HepG2 (cell line): ENCODE data around the gene RIMS3. TPM values are rescaled to one million over a fixed set of nuclear protein-coding genes. Genes with fewer than 3 reads are reported as not detected.
A peak's percentile ranks its signal among the peaks of the same experiment; 100 is the strongest.

Experiments
- ATAC-seq: fragments of 200-7000 bp; cut with Tn5 transposase; 3 replicates; pipeline ENCODE4 v1.9.1; 2020; ENCODE audit warnings: mild to moderate bottlenecking, moderate library complexity
- BruUV-seq: library from RNA; stranded (reverse); fragments of 400-500 nt; replicated peaks from 2 replicates; lab custom pipeline; 2021; lab: Mats Ljungman, UMichigan
- CTCF ChIA-PET: fragments of 300-600 bp; formaldehyde crosslinking; extraction: SDS; loops from one replicate; lab custom pipeline; 2021; ENCODE audit warnings: low total read pairs, inconsistent platforms, low intra/inter-chr PET ratio; lab: Yijun Ruan, JAX
- POLR2A ChIA-PET: fragments of 350-600 bp; sonication (Branson Sonifier 250); formaldehyde crosslinking; loops from one replicate; lab custom pipeline; 2020; ENCODE audit warnings: antibody characterized with exemption, inconsistent platforms; lab: Yijun Ruan, JAX
- DNase-seq: peaks from one replicate; pipeline ENCODE4 v3.0.0-alpha.2; 2015; ENCODE audit warnings: low spot score
- FAIRE-seq: peaks from 3 replicates; lab custom pipeline; 2011; peaks lifted over from hg19 to GRCh38; lab: Jason Lieb, UNC
- H2AFZ ChIP-seq: one replicate; pipeline ENCODE4 v1.6.1; 2011; ENCODE audit warnings: low read length, inconsistent platforms
- H3K27ac ChIP-seq: fragments of 300-600 bp; 3 replicates; pipeline ENCODE4 v1.8.0; 2011; ENCODE audit warnings: mixed run types, mild to moderate bottlenecking, mixed read lengths, low read length, inconsistent platforms; ENCODE audit not compliant: insufficient read depth; ENCODE audit errors: extremely low read length
- H3K27me3 ChIP-seq, 2 experiments: fragments of 200-600 bp in 1 of 2; 2 replicates in 1 of 2; 3 replicates in 1 of 2; pipeline versions ENCODE4 v1.6.0 to v1.8.0; 2011; ENCODE audit warnings: low read length in 2 of 2, mild to moderate bottlenecking in 2 of 2, moderate library complexity in 2 of 2, inconsistent platforms in 1 of 2; ENCODE audit not compliant: insufficient read depth in 2 of 2, control insufficient read depth in 1 of 2
- H3K36me3 ChIP-seq, 2 experiments: fragments of 200-600 bp in 1 of 2; replicated peaks in 1 of 2; 2 replicates in 1 of 2; 3 replicates in 1 of 2; pipeline versions ENCODE4 v1.5.1 to v1.8.0; 2011; ENCODE audit warnings: low read length in 2 of 2, inconsistent platforms in 1 of 2; ENCODE audit not compliant: insufficient read depth in 2 of 2, control insufficient read depth in 1 of 2
- H3K4me1 ChIP-seq: 2 replicates; pipeline ENCODE4 v1.5.1; 2012; ENCODE audit warnings: low read length, inconsistent platforms; ENCODE audit not compliant: insufficient read depth
- H3K4me2 ChIP-seq: 2 replicates; pipeline ENCODE4 v1.6.0; 2011; ENCODE audit warnings: low read depth, low read length, inconsistent platforms
- H3K4me3 ChIP-seq, 3 experiments: fragments of 200-600 bp in 1 of 3; sonication (generic), shearing (Covaris generic) in 1 of 3; replicated peaks in 1 of 3; 2 replicates each; pipeline ENCODE4 v1.5.1; 2011 to 2016; ENCODE audit warnings: low read length in 3 of 3, inconsistent platforms in 2 of 3, low read depth in 2 of 3, mild to moderate bottlenecking in 2 of 3, control low read depth in 1 of 3, mixed read lengths in 1 of 3; ENCODE audit not compliant: insufficient read depth in 1 of 3
- H3K79me2 ChIP-seq: one replicate; pipeline ENCODE4 v1.6.1; 2011; ENCODE audit warnings: low read length, inconsistent platforms; ENCODE audit not compliant: insufficient read depth
- H3K9ac ChIP-seq: 2 replicates; pipeline ENCODE4 v1.6.0; 2011; ENCODE audit warnings: mild to moderate bottlenecking, low read depth, low read length, inconsistent platforms; ENCODE audit not compliant: insufficient read depth
- H3K9me3 ChIP-seq: 2 replicates; pipeline ENCODE4 v1.5.1; 2012; ENCODE audit warnings: mild to moderate bottlenecking, low read length
- H4K20me1 ChIP-seq: 2 replicates; pipeline ENCODE4 v1.6.0; 2011; ENCODE audit warnings: inconsistent platforms, mild to moderate bottlenecking, low read length, moderate library complexity; ENCODE audit not compliant: insufficient read depth
- GTF2F1 ChIP-seq: fragments of 150-350 bp; IDR thresholded peaks from 2 replicates; pipeline ENCODE4 v1.6.1; 2014; ENCODE audit warnings: low read length
- KDM5A ChIP-seq: fragments of 200-600 bp; sonication (generic); IDR thresholded peaks from 2 replicates; pipeline ENCODE4 v1.7.0; 2018; ENCODE audit warnings: antibody characterized with exemption, mild to moderate bottlenecking, low read length, borderline replicate concordance
- SIX4 ChIP-seq: sonication (generic); formaldehyde crosslinking; IDR thresholded peaks from 2 replicates; pipeline ENCODE4 v1.4.0; 2020; ENCODE audit warnings: missing genetic modification reagents
- SSRP1 ChIP-seq: IDR thresholded peaks from 2 replicates; pipeline ENCODE4 v1.6.1; 2016; ENCODE audit warnings: control low read depth
- ZNF180 ChIP-seq: sonication (generic); formaldehyde crosslinking; IDR thresholded peaks from 2 replicates; pipeline ENCODE4 v1.4.0; 2020; ENCODE audit warnings: low read depth, missing genetic modification reagents, borderline replicate concordance
- ZNF607 ChIP-seq: sonication (generic); formaldehyde crosslinking; IDR thresholded peaks from 2 replicates; pipeline ENCODE4 v1.5.1; 2020; ENCODE audit warnings: missing genetic modification reagents, mild to moderate bottlenecking, borderline replicate concordance
- ZNF652 ChIP-seq: IDR thresholded peaks from 2 replicates; pipeline ENCODE4 v1.6.1; 2016; ENCODE audit warnings: low read depth, borderline replicate concordance
- WGBS: methylation state at CpG from one replicate; pipeline ENCODE4 v1.1.6; 2017; ENCODE audit warnings: low lambda C conversion rate; 5-methylcytosine and 5-hydroxymethylcytosine counted together
- in situ Hi-C: cut with HindIII; loops from 2 replicates; pipeline ENCODE4 v1.10.0; 2017; ENCODE audit warnings: low pct_unique_long_range_greater_than_20kb; ENCODE audit not compliant: extremely low pct_ligation_motif_present
- intact Hi-C: fragments of 100-400 bp; cut with micrococcal nuclease; formaldehyde crosslinking; loops from one replicate; pipeline ENCODE4 v1.10.0; 2022; ENCODE audit not compliant: unreplicated experiment
- polyA plus RNA-seq, 8 experiments: library from polyadenylated mRNA; depleted of rRNA in 3 of 8; stranded (reverse) in 7 of 8; unstranded in 1 of 8; fragments of >200 nt; fragmentation: Illumina TruSeq in 4 of 8; extraction: Trizol in 4 of 8; gene quantifications; 2 replicates each; pipeline versions ENCODE4 v1.2.1 to v1.2.3, GENCODE V29; 2011 to 2016; ENCODE audit warnings: low read depth in 4 of 8, missing spikeins in 1 of 8, mixed read lengths in 1 of 8; ENCODE audit not compliant: insufficient read depth in 1 of 8
- total RNA-seq, 5 experiments: library from RNA; depleted of rRNA; stranded (reverse); fragments of >200 nt; fragmentation: Illumina TruSeq; extraction: Trizol; gene quantifications; 2 replicates each; pipeline ENCODE4 v1.2.3, GENCODE V29; 2016; ENCODE audit warnings: low read depth in 1 of 5
- TF ChIP-seq, protein P1 (sequence below): sonication (generic); formaldehyde crosslinking; IDR thresholded peaks from 2 replicates; pipeline ENCODE4 v1.9.0; 2022; ENCODE audit warnings: missing genetic modification reagents, mild to moderate bottlenecking, borderline replicate concordance
- TF ChIP-seq, protein P2 (sequence below), 2 experiments: sonication (generic) in 1 of 2; formaldehyde crosslinking in 1 of 2; IDR thresholded peaks; 2 replicates each; pipeline versions ENCODE4 v1.6.1 to v1.9.0; 2014 to 2022; ENCODE audit warnings: antibody characterized with exemption in 1 of 2, borderline replicate concordance in 1 of 2, inconsistent platforms in 1 of 2, low read depth in 1 of 2, missing genetic modification reagents in 1 of 2

The RIMS3 gene
- total and polyA plus RNA-seq, 2 of the 13 experiments (the other 11 are each of a cell fraction or from before 2014, with no cell fraction given) = 2.1 to 5.4 TPM

DNA sequence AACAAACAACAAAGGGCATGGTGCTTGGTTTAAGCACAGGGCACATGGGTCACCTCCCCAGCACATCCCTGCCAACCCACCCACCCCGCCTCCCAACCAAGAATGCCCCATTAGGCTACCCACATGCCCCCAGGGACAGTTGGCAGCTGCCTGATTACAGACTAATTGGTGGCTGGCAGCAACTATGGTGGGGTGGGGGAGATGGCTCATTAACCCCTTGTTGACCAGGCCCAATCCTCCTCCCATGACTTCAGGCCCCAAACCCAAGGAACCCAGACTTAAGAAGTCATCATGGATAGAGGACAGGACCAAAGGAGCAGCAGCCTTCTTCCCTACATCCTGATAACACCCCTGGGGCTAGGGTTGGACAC, 1.3 kb downstream of the RIMS3 start:
- no TSS peak for BruUV-seq
- DNase-seq = no peak
- no peaks in the 10 kb centered on the region; a peak in 2 of 5 replicates for H3K27me3 ChIP-seq
- H4K20me1 ChIP-seq = no peaks in the 10 kb centered on the region
- ATAC-seq = no peak
- no peak overlapping the region for H3K4me3 ChIP-seq
- no peaks in the 10 kb centered on the region for H3K9me3 ChIP-seq
- H3K4me1 ChIP-seq = peaks cover 47% of the 10 kb centered on the region
- in situ Hi-C loops = loop anchor here (10.0 kb wide), 1 partner anchor 49 kb away; no protein-coding TSS in a partner anchor
- no peak for FAIRE-seq
- no CpG with 5 or more reads among the region's 1 CpG for WGBS
- no peaks in the 10 kb centered on the region for H3K36me3 ChIP-seq
- H3K79me2 ChIP-seq = no peaks in the 10 kb centered on the region
- no peak overlapping the region for H2AFZ ChIP-seq
- H3K4me2 ChIP-seq = no peak overlapping the region; the same call in 1 of the 2 replicates
- ChIA-PET CTCF (no interaction called here), POLR2A (interaction anchor here (1.9 kb wide), 1 partner anchor 27 kb away, joined by 12 read pairs; the partner anchor contains the start of gene NFYC)
- TF ChIP-seq ZNF607 (CRISPR knock-in tag) = no peak
- no peak for TF ChIP-seq ZNF180 (CRISPR knock-in tag)
- TF ChIP-seq ZNF652 = peak; percentile 66
- TF ChIP-seq GTF2F1 = no peak
- intact Hi-C loops = no loop called here
- H3K9ac ChIP-seq = no peak overlapping the region
- no peak overlapping the region for H3K27ac ChIP-seq

DNA sequence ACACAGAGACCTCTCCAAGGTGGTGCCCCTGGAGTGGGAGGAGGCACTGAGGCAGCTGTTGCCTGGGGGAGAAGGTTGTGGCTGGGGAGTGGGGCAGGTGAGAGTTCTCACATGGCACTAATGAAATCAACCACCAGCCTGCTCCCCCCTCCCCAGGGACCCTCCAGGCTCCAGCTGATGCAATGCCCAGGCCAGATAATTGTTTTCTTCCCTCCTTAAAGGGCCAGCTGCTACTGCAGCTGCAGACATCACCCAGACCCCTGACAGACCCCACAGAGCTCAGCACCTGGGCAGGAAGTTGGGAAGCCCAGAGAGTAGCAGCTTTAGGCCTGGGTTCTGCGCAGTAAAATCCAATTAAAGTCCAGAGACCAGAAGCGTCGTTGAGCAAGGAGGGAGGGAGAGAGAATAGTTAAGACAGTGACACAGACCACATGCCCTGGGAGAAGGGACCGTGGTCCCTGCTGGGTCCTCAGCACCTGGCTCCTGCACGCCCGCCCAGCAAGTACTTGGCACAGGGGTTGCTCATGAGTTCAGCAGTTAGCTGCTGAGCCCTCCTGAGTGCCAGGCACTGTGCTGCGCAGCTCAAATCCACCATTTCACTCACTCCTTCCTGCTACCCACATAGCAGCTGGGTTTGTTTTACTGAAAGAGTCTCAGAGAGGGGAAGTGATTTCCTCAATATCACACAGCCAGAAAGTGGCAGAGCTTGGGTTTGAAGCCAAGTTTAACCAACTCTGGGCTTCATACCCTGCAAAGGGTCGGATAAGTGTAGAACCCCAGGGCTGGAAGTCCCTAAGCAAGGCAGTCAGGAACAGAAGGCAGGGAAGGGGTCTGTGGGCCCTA, 1.9 kb downstream of the RIMS3 start:
- POLR2A ChIA-PET = no interaction called here
- H3K9me3 ChIP-seq = no peaks in the 10 kb centered on the region
- ATAC-seq (no peak), DNase-seq (no peak), FAIRE-seq (no peak)
- intact Hi-C loops = no loop called here
- H4K20me1 ChIP-seq = no peaks in the 10 kb centered on the region
- H3K27ac ChIP-seq = no peak overlapping the region
- CTCF ChIA-PET = no interaction called here
- no peaks in the 10 kb centered on the region for H3K79me2 ChIP-seq
- H3K27me3 ChIP-seq = no peaks in the 10 kb centered on the region; a peak in 2 of 5 replicates
- no peak overlapping the region for H3K9ac ChIP-seq
- no peaks in the 10 kb centered on the region for H3K36me3 ChIP-seq
- no peak overlapping the region for H3K4me2 ChIP-seq
- no peak overlapping the region for H3K4me3 ChIP-seq
- H2AFZ ChIP-seq = no peak overlapping the region
- 81% methylated on average over 8 of the region's 8 CpGs for WGBS
- peaks cover 53% of the 10 kb centered on the region for H3K4me1 ChIP-seq
- BruUV-seq = no TSS peak
- in situ Hi-C loops = loop anchor here (10.0 kb wide), 1 partner anchor 49 kb away; no protein-coding TSS in a partner anchor
- TF ChIP-seq SSRP1 (CRISPR knock-in tag) (no peak), SIX4 (CRISPR knock-in tag) (no peak), KDM5A (no peak)
- TF ChIP-seq, protein P1, sequence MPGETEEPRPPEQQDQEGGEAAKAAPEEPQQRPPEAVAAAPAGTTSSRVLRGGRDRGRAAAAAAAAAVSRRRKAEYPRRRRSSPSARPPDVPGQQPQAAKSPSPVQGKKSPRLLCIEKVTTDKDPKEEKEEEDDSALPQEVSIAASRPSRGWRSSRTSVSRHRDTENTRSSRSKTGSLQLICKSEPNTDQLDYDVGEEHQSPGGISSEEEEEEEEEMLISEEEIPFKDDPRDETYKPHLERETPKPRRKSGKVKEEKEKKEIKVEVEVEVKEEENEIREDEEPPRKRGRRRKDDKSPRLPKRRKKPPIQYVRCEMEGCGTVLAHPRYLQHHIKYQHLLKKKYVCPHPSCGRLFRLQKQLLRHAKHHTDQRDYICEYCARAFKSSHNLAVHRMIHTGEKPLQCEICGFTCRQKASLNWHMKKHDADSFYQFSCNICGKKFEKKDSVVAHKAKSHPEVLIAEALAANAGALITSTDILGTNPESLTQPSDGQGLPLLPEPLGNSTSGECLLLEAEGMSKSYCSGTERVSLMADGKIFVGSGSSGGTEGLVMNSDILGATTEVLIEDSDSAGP (CRISPR knock-in tag) = peak; percentile 36; the same call in 1 of the 2 replicates
- TF ChIP-seq, protein P2, sequence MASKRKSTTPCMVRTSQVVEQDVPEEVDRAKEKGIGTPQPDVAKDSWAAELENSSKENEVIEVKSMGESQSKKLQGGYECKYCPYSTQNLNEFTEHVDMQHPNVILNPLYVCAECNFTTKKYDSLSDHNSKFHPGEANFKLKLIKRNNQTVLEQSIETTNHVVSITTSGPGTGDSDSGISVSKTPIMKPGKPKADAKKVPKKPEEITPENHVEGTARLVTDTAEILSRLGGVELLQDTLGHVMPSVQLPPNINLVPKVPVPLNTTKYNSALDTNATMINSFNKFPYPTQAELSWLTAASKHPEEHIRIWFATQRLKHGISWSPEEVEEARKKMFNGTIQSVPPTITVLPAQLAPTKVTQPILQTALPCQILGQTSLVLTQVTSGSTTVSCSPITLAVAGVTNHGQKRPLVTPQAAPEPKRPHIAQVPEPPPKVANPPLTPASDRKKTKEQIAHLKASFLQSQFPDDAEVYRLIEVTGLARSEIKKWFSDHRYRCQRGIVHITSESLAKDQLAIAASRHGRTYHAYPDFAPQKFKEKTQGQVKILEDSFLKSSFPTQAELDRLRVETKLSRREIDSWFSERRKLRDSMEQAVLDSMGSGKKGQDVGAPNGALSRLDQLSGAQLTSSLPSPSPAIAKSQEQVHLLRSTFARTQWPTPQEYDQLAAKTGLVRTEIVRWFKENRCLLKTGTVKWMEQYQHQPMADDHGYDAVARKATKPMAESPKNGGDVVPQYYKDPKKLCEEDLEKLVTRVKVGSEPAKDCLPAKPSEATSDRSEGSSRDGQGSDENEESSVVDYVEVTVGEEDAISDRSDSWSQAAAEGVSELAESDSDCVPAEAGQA (IDR thresholded peaks at IDR 0.05; ENCODE audit: low read depth) = no peak
- TF ChIP-seq, protein P2 (CRISPR knock-in tag; IDR thresholded peaks at IDR 0.05; ENCODE audit: borderline replicate concordance) = no peak
